Measurements from ENCODE around the gene GJC1.

GRCh38 chr17:44879376-44879775 lies 49.3 kb upstream of the GJC1 start:
- TF ChIP-seq EZH2 (IDR thresholded peaks at IDR 0.05; ENCODE audit: insufficient read depth, poor library complexity, severe bottlenecking): no peak
- TF ChIP-seq EZH2phosphoT487 (IDR thresholded peaks at IDR 0.05; ENCODE audit: insufficient read depth, low read depth): no peak

Measured in GM23248 (cell line).